GM23338 (cell line): Measurements from ENCODE around the gene DMTF1. TPM values are rescaled to one million over a fixed set of nuclear protein-coding genes. Genes with fewer than 3 reads are reported as not detected.
A peak's percentile ranks its signal among the peaks of the same experiment; 100 is the strongest.

Experiments used
- ATAC-seq: fragments of 200-7000 bp; cut with Tn5 transposase; 3 replicates; pipeline ENCODE4 v1.9.1; 2020
- DNase-seq: peaks from one replicate; pipeline ENCODE4 v3.0.0-alpha.2; 2015; ENCODE audit warnings: low spot score
- H2AFZ ChIP-seq: fragments of 200-600 bp; sonication (generic); 2 replicates; pipeline ENCODE4 v1.8.0; 2016; ENCODE audit warnings: antibody characterized with exemption, mild to moderate bottlenecking, moderate library complexity
- H3F3A ChIP-seq: fragments of 200-600 bp; sonication (generic); replicated peaks from 2 replicates; pipeline ENCODE4 v1.8.0; 2017; ENCODE audit warnings: antibody characterized with exemption, mixed run types, low read depth
- H3K27ac ChIP-seq: fragments of 200-600 bp; sonication (generic); 2 replicates; pipeline ENCODE4 v1.6.1; 2016; ENCODE audit warnings: low read depth
- H3K27me3 ChIP-seq: fragments of 200-600 bp; sonication (generic); 2 replicates; pipeline ENCODE4 v1.8.0; 2016; ENCODE audit warnings: mild to moderate bottlenecking, mixed run types, moderate library complexity; ENCODE audit not compliant: insufficient read depth
- H3K36me3 ChIP-seq: fragments of 200-600 bp; sonication (generic); 2 replicates; pipeline ENCODE4 v1.8.0; 2016; ENCODE audit warnings: mild to moderate bottlenecking; ENCODE audit not compliant: insufficient read depth
- H3K4me1 ChIP-seq: fragments of 200-600 bp; sonication (generic); 2 replicates; pipeline ENCODE4 v1.8.0; 2016; ENCODE audit warnings: mild to moderate bottlenecking, moderate library complexity; ENCODE audit not compliant: insufficient read depth
- H3K4me2 ChIP-seq: fragments of 200-600 bp; sonication (generic); 2 replicates; pipeline ENCODE4 v1.7.1; 2017; ENCODE audit warnings: mixed run types
- H3K4me3 ChIP-seq: fragments of 200-600 bp; sonication (generic); 2 replicates; pipeline ENCODE4 v1.6.1; 2016; ENCODE audit warnings: mixed run types
- H3K79me2 ChIP-seq: fragments of 200-600 bp; sonication (generic); replicated peaks from 2 replicates; pipeline ENCODE4 v1.8.0; 2017; ENCODE audit warnings: mild to moderate bottlenecking; ENCODE audit not compliant: insufficient read depth
- H3K9me2 ChIP-seq: fragments of 200-600 bp; sonication (generic); 2 replicates; pipeline ENCODE4 v1.8.0; 2017; ENCODE audit not compliant: insufficient read depth
- H4K20me1 ChIP-seq: fragments of 200-600 bp; sonication (generic); replicated peaks from 2 replicates; pipeline ENCODE4 v1.8.0; 2017; ENCODE audit warnings: mild to moderate bottlenecking; ENCODE audit not compliant: insufficient read depth
- H3K27ac Mint-ChIP-seq: 2 replicates; pipeline ENCODE4 v1.8.0; 2020; ENCODE audit warnings: inconsistent platforms, mild to moderate bottlenecking, moderate library complexity, mixed read lengths
- H3K27me3 Mint-ChIP-seq: 3 replicates; pipeline ENCODE4 v1.8.0; 2022; ENCODE audit warnings: low read depth, mild to moderate bottlenecking, moderate library complexity, mixed read lengths, inconsistent platforms; ENCODE audit not compliant: insufficient read depth, poor library complexity
- H3K36me3 Mint-ChIP-seq: 3 replicates; pipeline ENCODE4 v1.8.0; 2021; ENCODE audit warnings: low read depth, mild to moderate bottlenecking, inconsistent platforms, moderate library complexity, mixed read lengths
- H3K4me1 Mint-ChIP-seq: 3 replicates; pipeline ENCODE4 v1.8.0; 2020; ENCODE audit warnings: mild to moderate bottlenecking, inconsistent platforms, mixed read lengths
- H3K4me3 Mint-ChIP-seq: 3 replicates; pipeline ENCODE4 v1.8.0; 2021; ENCODE audit warnings: moderate library complexity, mild to moderate bottlenecking, inconsistent platforms, mixed read lengths
- H3K9me3 Mint-ChIP-seq: 3 replicates; pipeline ENCODE4 v1.8.0; 2020; ENCODE audit warnings: moderate library complexity, mild to moderate bottlenecking, inconsistent platforms, mixed read lengths
- CREB1 ChIP-seq: fragments of 250-450 bp; sonication (Bioruptor Pico); IDR thresholded peaks from 2 replicates; pipeline ENCODE4 v1.5.0; 2020; ENCODE audit warnings: low read depth, mild to moderate bottlenecking, moderate library complexity
- NANOG ChIP-seq: IDR thresholded peaks from 2 replicates; pipeline ENCODE4 v1.6.1; 2016; ENCODE audit warnings: antibody characterized with exemption, borderline replicate concordance
- POLR2AphosphoS5 ChIP-seq: IDR thresholded peaks from 2 replicates; pipeline ENCODE4 v1.6.1; 2016; ENCODE audit warnings: antibody characterized with exemption, low read depth
- polyA plus RNA-seq: library from polyadenylated mRNA; unstranded; fragments of >200 nt; fragmentation: Nextera tagmentation; extraction: Ambion mirVana; gene quantifications from 2 replicates; pipeline ENCODE4 v1.2.1, GENCODE V29; 2016
- total RNA-seq: library from RNA; depleted of rRNA; stranded (reverse); fragments of >200 nt; shearing (Covaris generic); gene quantifications from 2 replicates; pipeline ENCODE4 v1.2.3, GENCODE V29; 2014
- TF ChIP-seq, protein P1 (sequence below): IDR thresholded peaks from one replicate; pipeline ENCODE4 v1.6.1; 2018; ENCODE audit warnings: antibody characterized with exemption; ENCODE audit not compliant: unreplicated experiment
- TF ChIP-seq, protein P2 (sequence below), 2 experiments: fragments of 200-600 bp in 1 of 2; sonication (generic) in 1 of 2; conservative IDR thresholded peaks; 2 replicates each; pipeline versions ENCODE4 v1.5.1 to v1.6.1; 2016 to 2017; ENCODE audit warnings: antibody characterized with exemption in 2 of 2, low read depth in 2 of 2, mild to moderate bottlenecking in 2 of 2, moderate library complexity in 1 of 2
- TF ChIP-seq, protein P3 (sequence below): IDR thresholded peaks from 2 replicates; pipeline ENCODE4 v1.6.1; 2016; ENCODE audit warnings: antibody characterized with exemption

The DMTF1 gene
- total and polyA plus RNA-seq, 2 experiments from 2014 or later: 60.4 to 114 TPM

DNA sequence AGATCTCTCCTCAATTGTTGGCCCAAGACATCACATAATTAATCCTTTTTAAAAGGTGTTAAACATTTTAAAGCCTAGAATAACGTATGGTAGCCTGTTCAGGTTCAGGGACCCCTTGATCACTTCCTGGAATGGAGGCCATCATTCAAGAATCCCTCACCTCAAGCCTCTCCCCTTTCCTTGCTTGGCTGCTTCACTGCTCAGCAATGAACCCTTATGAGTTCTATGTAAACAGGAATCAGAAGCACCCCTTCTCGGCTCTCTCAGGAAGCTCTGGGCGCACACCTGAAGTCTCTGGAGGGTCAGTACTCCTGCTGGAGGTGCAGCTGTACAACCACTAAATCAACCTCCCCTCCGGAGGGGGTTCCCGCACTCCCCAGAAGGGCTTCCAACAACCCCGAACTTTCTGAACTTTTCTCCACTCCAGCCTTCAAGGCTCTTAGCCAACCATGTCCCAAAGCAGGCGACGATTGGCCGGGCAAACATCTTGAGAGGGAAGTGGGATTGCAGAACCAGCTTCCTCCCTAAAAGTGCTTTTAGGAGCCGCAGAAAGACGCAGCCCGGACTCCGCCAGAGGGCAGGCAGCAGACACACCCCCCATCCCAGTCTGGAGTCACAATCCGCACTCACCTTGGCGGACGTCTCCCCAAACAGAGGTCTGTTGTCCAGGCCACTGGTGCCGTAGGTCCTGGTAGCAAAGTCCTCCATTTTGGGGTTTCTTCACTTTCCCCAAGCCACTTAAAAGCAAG, 66.7 kb downstream of the DMTF1 start:
- Histone ChIP-seq H3K36me3 (no peaks in the 10 kb centered on the region), H3K4me2 (peak overlapping the region; percentile 96), H3K27me3 (peaks cover 31% of the 10 kb centered on the region), H3F3A (no peaks in the 10 kb centered on the region), H2AFZ (peak overlapping the region; percentile 99), H4K20me1 (peaks cover 20% of the 10 kb centered on the region), H3K4me3 (peak overlapping the region; percentile 99), H3K4me1 (peaks cover 14% of the 10 kb centered on the region), H3K9me2 (no peaks in the 10 kb centered on the region), H3K27ac (peak overlapping the region; percentile 61), H3K79me2 (peaks cover 47% of the 10 kb centered on the region)
- H3K4me3 Mint-ChIP-seq: peak overlapping the region; percentile 93
- H3K9me3 Mint-ChIP-seq: peaks cover 3% of the 10 kb centered on the region; the same call in 2 of the 3 replicates
- ATAC-seq (peak; percentile 71), DNase-seq (peak; percentile 77)
- H3K27ac Mint-ChIP-seq: peak overlapping the region; percentile 50
- TF ChIP-seq, protein P1, sequence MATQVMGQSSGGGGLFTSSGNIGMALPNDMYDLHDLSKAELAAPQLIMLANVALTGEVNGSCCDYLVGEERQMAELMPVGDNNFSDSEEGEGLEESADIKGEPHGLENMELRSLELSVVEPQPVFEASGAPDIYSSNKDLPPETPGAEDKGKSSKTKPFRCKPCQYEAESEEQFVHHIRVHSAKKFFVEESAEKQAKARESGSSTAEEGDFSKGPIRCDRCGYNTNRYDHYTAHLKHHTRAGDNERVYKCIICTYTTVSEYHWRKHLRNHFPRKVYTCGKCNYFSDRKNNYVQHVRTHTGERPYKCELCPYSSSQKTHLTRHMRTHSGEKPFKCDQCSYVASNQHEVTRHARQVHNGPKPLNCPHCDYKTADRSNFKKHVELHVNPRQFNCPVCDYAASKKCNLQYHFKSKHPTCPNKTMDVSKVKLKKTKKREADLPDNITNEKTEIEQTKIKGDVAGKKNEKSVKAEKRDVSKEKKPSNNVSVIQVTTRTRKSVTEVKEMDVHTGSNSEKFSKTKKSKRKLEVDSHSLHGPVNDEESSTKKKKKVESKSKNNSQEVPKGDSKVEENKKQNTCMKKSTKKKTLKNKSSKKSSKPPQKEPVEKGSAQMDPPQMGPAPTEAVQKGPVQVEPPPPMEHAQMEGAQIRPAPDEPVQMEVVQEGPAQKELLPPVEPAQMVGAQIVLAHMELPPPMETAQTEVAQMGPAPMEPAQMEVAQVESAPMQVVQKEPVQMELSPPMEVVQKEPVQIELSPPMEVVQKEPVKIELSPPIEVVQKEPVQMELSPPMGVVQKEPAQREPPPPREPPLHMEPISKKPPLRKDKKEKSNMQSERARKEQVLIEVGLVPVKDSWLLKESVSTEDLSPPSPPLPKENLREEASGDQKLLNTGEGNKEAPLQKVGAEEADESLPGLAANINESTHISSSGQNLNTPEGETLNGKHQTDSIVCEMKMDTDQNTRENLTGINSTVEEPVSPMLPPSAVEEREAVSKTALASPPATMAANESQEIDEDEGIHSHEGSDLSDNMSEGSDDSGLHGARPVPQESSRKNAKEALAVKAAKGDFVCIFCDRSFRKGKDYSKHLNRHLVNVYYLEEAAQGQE: no peak
- no peak for TF ChIP-seq POLR2AphosphoS5
- TF ChIP-seq, protein P2, sequence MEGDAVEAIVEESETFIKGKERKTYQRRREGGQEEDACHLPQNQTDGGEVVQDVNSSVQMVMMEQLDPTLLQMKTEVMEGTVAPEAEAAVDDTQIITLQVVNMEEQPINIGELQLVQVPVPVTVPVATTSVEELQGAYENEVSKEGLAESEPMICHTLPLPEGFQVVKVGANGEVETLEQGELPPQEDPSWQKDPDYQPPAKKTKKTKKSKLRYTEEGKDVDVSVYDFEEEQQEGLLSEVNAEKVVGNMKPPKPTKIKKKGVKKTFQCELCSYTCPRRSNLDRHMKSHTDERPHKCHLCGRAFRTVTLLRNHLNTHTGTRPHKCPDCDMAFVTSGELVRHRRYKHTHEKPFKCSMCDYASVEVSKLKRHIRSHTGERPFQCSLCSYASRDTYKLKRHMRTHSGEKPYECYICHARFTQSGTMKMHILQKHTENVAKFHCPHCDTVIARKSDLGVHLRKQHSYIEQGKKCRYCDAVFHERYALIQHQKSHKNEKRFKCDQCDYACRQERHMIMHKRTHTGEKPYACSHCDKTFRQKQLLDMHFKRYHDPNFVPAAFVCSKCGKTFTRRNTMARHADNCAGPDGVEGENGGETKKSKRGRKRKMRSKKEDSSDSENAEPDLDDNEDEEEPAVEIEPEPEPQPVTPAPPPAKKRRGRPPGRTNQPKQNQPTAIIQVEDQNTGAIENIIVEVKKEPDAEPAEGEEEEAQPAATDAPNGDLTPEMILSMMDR (conservative IDR thresholded peaks at IDR 0.05; ENCODE audit: low read depth in 2 of 2): peak in 1 of 2 experiments; percentile 13; a peak in 1 of 4 replicates
- peaks cover 7% of the 10 kb centered on the region; the same call in 2 of the 3 replicates for H3K36me3 Mint-ChIP-seq
- H3K27me3 Mint-ChIP-seq: peaks cover 17% of the 10 kb centered on the region
- H3K4me1 Mint-ChIP-seq: peaks cover 19% of the 10 kb centered on the region

DNA sequence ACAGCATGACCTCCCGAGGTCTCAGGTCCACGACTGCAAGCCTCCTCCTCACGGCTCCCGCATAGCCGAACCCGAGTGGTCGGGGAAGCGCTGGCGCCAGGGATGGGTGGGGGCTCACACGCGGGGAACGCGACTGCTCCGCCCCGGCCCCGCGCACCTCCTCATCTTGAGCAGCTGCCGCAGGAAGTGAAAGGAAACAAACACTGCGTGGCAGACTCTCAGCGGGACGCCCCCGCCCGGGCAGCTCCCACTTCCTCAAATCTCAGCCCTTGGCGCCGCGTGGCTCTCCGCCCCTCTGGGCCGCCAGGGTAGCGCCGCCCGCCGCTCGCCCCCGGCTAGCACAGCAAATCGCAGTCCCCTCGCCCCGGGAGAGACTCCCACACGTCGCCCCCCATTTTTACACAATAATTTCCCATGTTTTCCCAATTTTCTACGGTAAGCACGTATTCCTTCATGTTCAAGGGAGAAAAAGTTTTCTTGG, 67.3 kb downstream of the DMTF1 start, which contains the start of gene TMEM243:
Gene TMEM243, minus strand, starts transcription at position 188 of the 481 bp plus-strand sequence. CDS start 229 bp downstream, outside the sequence.
- Mint-ChIP-seq H3K36me3 (peaks cover 7% of the 10 kb centered on the region; the same call in 2 of the 3 replicates), H3K27me3 (peaks cover 17% of the 10 kb centered on the region), H3K9me3 (peaks cover 3% of the 10 kb centered on the region; the same call in 2 of the 3 replicates), H3K27ac (peak within 1 kb of the TSS; percentile 86), H3K4me3 (peak within 1 kb of the TSS; percentile 93), H3K4me1 (peaks cover 17% of the 10 kb centered on the region)
- TF ChIP-seq, protein P2 (conservative IDR thresholded peaks at IDR 0.05; ENCODE audit: low read depth in 2 of 2): 0 out of 4 replicates have a peak, but pooled peaks of 1 of the 2 experiments have one; percentile 13
- TF ChIP-seq, protein P1: no peak
- TF ChIP-seq NANOG (no peak), CREB1 (no peak), POLR2AphosphoS5 (no peak)
- TF ChIP-seq, protein P3, sequence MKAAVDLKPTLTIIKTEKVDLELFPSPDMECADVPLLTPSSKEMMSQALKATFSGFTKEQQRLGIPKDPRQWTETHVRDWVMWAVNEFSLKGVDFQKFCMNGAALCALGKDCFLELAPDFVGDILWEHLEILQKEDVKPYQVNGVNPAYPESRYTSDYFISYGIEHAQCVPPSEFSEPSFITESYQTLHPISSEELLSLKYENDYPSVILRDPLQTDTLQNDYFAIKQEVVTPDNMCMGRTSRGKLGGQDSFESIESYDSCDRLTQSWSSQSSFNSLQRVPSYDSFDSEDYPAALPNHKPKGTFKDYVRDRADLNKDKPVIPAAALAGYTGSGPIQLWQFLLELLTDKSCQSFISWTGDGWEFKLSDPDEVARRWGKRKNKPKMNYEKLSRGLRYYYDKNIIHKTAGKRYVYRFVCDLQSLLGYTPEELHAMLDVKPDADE: no peak
- Histone ChIP-seq H3K27ac (peak within 1 kb of the TSS; percentile 61), H2AFZ (peak within 1 kb of the TSS; percentile 100), H3K36me3 (no peaks in the 10 kb centered on the region), H3F3A (no peaks in the 10 kb centered on the region), H4K20me1 (peaks cover 20% of the 10 kb centered on the region), H3K9me2 (no peaks in the 10 kb centered on the region), H3K4me2 (peak within 1 kb of the TSS; percentile 96), H3K27me3 (peaks cover 31% of the 10 kb centered on the region), H3K4me3 (peak within 1 kb of the TSS; percentile 99), H3K4me1 (peaks cover 14% of the 10 kb centered on the region), H3K79me2 (peaks cover 42% of the 10 kb centered on the region)
- ATAC-seq: peak; percentile 65
- DNase-seq: peak; percentile 65
